Brain microvascular endothelial cell (primary cell): ENCODE results near the gene COL4A1.

Experiments
- DNase-seq: peaks from one replicate; pipeline ENCODE4 v3.0.0-alpha.2; 2020
- H3K27ac ChIP-seq: fragments of 250-450 bp; sonication (Bioruptor Pico); 2 replicates; pipeline ENCODE4 v1.5.1; 2020; ENCODE audit warnings: mild to moderate bottlenecking, moderate library complexity
- H3K27me3 ChIP-seq: fragments of 250-450 bp; sonication (Bioruptor Pico); replicated peaks from 2 replicates; pipeline ENCODE4 v1.5.1; 2020; ENCODE audit warnings: mild to moderate bottlenecking
- H3K36me3 ChIP-seq: fragments of 250-450 bp; sonication (Bioruptor Pico); replicated peaks from 2 replicates; pipeline ENCODE4 v1.5.1; 2020; ENCODE audit warnings: mild to moderate bottlenecking
- H3K4me3 ChIP-seq: 2 replicates; pipeline ENCODE4 v1.5.1; 2011; ENCODE audit warnings: low read depth, mild to moderate bottlenecking, control low read depth, low read length, moderate library complexity
- in situ Hi-C: cut with HindIII; loops from 2 replicates; pipeline ENCODE4 v1.10.0; 2017; ENCODE audit warnings: low sequenced_read_pairs, low pct_ligation_motif_present
- TF ChIP-seq, protein P1 (sequence below): IDR thresholded peaks from 2 replicates; pipeline ENCODE4 v1.5.1; 2011; ENCODE audit warnings: low read depth, mild to moderate bottlenecking, moderate library complexity, low read length, control low read depth, inconsistent platforms; ENCODE audit errors: missing control alignments

COL4A1 gene

GRCh38 chr13:110306960-110307766 lies at the start of gene COL4A1, which contains the start of gene COL4A2:
Gene COL4A1 (minus strand): TSS chr13:110307157. CDS start chr13:110307027, 130 bp downstream.
Gene COL4A2 (plus strand): TSS chr13:110307284. CDS start chr13:110307904, 620 bp downstream.
- peak within 1 kb of the TSS; percentile 98 for H3K4me3 ChIP-seq
- in situ Hi-C loops: no loop called here
- peak; percentile 74 for DNase-seq
- no peaks in the 10 kb centered on the region for H3K27me3 ChIP-seq
- H3K27ac ChIP-seq: peak within 1 kb of the TSS; percentile 78
- TF ChIP-seq, protein P1, sequence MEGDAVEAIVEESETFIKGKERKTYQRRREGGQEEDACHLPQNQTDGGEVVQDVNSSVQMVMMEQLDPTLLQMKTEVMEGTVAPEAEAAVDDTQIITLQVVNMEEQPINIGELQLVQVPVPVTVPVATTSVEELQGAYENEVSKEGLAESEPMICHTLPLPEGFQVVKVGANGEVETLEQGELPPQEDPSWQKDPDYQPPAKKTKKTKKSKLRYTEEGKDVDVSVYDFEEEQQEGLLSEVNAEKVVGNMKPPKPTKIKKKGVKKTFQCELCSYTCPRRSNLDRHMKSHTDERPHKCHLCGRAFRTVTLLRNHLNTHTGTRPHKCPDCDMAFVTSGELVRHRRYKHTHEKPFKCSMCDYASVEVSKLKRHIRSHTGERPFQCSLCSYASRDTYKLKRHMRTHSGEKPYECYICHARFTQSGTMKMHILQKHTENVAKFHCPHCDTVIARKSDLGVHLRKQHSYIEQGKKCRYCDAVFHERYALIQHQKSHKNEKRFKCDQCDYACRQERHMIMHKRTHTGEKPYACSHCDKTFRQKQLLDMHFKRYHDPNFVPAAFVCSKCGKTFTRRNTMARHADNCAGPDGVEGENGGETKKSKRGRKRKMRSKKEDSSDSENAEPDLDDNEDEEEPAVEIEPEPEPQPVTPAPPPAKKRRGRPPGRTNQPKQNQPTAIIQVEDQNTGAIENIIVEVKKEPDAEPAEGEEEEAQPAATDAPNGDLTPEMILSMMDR: no peak
- H3K36me3 ChIP-seq: peaks cover 87% of the 10 kb centered on the region

- H3K4me3 ChIP-seq: no peak overlapping the region
These were observed 49.4 kb upstream of the COL4A1 start for GRCh38 chr13:110356362-110356761.

GRCh38 chr13:110354715-110355473 lies 47.9 kb upstream of the COL4A1 start:
- TF ChIP-seq, protein P1: no peak
- H3K4me3 ChIP-seq: no peak overlapping the region
- in situ Hi-C loops: no loop called here
- peaks cover 59% of the 10 kb centered on the region for H3K36me3 ChIP-seq
- no peak for DNase-seq
- H3K27me3 ChIP-seq: no peaks in the 10 kb centered on the region
- H3K27ac ChIP-seq: peak overlapping the region; percentile 4

More at GRCh38 chr13:110356362-110356761, 49.4 kb upstream of the COL4A1 start:
- TF ChIP-seq, protein P1: no peak
- Histone ChIP-seq H3K27me3 (no peaks in the 10 kb centered on the region), H3K27ac (no peak overlapping the region), H3K36me3 (peaks cover 61% of the 10 kb centered on the region)
- DNase-seq: no peak
- in situ Hi-C loops: no loop called here

- Histone ChIP-seq H3K4me3 (no peak overlapping the region), H3K27ac (peak overlapping the region; percentile 41), H3K27me3 (no peaks in the 10 kb centered on the region), H3K36me3 (peaks cover 58% of the 10 kb centered on the region)
- no peak for DNase-seq
- TF ChIP-seq, protein P1: no peak
- in situ Hi-C loops: no loop called here
These were observed 47.2 kb upstream of the COL4A1 start for GRCh38 chr13:110354123-110354627.

DNA sequence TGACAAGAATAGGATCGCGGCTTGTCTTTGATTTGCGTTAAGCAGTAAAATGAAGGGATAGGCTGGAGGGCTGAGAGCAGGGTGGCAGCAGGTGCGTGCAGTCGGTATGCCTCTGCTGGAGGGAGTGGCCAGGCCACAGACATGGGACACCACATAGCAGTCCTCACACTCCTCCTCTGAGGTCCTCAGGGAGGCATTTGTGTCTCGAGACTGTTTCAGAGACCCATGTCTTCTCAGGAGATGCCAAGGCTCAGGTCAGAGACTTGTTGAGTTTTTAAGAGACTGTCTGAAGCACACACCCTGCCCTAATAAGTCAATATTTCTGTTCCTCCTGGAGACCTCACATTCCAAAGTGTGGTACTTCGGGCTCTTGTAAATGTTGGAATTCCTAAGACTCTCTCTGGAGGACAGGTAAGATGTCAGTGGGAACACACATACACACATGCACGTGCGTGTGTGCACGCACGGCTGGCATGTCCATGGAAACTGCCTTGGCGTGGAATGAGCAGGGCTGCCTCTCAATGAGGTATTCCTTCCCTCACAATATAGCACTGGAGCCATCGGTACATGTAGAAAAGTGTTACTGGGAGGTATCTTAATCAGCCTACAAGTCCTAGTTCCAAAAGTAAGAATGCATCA lies 46.5 kb upstream of the COL4A1 start:
- in situ Hi-C loops: no loop called here
- Histone ChIP-seq H3K4me3 (no peak overlapping the region), H3K27ac (no peak overlapping the region), H3K27me3 (no peaks in the 10 kb centered on the region), H3K36me3 (peaks cover 52% of the 10 kb centered on the region)
- TF ChIP-seq, protein P1: no peak
- no peak for DNase-seq
